ENCODE measurements around the gene TRERF1.
"Not testable (repeated sequence)": the region's sequence is repeated elsewhere in the genome, so short reads cannot be mapped to it uniquely, and the experiment has no call there.

TRERF1 gene

GRCh38 chr6:42331019-42331418 lies 120.7 kb downstream of the TRERF1 start:
- TF ChIP-seq CTCF (IDR thresholded peaks at IDR 0.05; ENCODE audit: control insufficient read depth, extremely low read depth, insufficient read depth) = no peak
- DNase-seq (ENCODE audit: low read depth) = no peak
- H3K4me3 ChIP-seq (ENCODE audit: low read depth, low read length) = no peak overlapping the region

GRCh38 chr6:42326248-42326647 lies 125.5 kb downstream of the TRERF1 start:
- H3K4me3 ChIP-seq (ENCODE audit: low read depth, low read length) = no peak overlapping the region
- DNase-seq (ENCODE audit: low read depth) = no peak
- TF ChIP-seq CTCF (IDR thresholded peaks at IDR 0.05; ENCODE audit: control insufficient read depth, extremely low read depth, insufficient read depth) = no peak

- H3K4me3 ChIP-seq (ENCODE audit: low read depth, low read length); DNase-seq (ENCODE audit: low read depth): not testable (repeated sequence)
These were observed 126.9 kb downstream of the TRERF1 start for GRCh38 chr6:42324656-42325324.

GRCh38 chr6:42322676-42323075 lies 129.1 kb downstream of the TRERF1 start:
- no peak overlapping the region for H3K4me3 ChIP-seq (ENCODE audit: low read depth, low read length)
- no peak for DNase-seq (ENCODE audit: low read depth)
- no peak for TF ChIP-seq CTCF (IDR thresholded peaks at IDR 0.05; ENCODE audit: control insufficient read depth, extremely low read depth, insufficient read depth)

- no peak for TF ChIP-seq CTCF (IDR thresholded peaks at IDR 0.05; ENCODE audit: control insufficient read depth, extremely low read depth, insufficient read depth)
- DNase-seq (ENCODE audit: low read depth) = no peak
- H3K4me3 ChIP-seq (ENCODE audit: low read depth, low read length) = no peak overlapping the region
These were observed 129.8 kb downstream of the TRERF1 start for GRCh38 chr6:42321976-42322375.

- no peak for DNase-seq (ENCODE audit: low read depth)
- no peak overlapping the region for H3K4me3 ChIP-seq (ENCODE audit: low read depth, low read length)
- TF ChIP-seq CTCF (IDR thresholded peaks at IDR 0.05; ENCODE audit: control insufficient read depth, extremely low read depth, insufficient read depth) = no peak
These were observed 131.0 kb downstream of the TRERF1 start for GRCh38 chr6:42320762-42321161.

GRCh38 chr6:42318480-42318879 lies 133.2 kb downstream of the TRERF1 start:
- H3K4me3 ChIP-seq (ENCODE audit: low read depth, low read length) = no peak overlapping the region
- no peak for DNase-seq (ENCODE audit: low read depth)
- no peak for TF ChIP-seq CTCF (IDR thresholded peaks at IDR 0.05; ENCODE audit: control insufficient read depth, extremely low read depth, insufficient read depth)
